ENCODE results near the gene EAF1. TPM values are rescaled to one million over a fixed set of nuclear protein-coding genes. Genes with fewer than 3 reads are reported as not detected.

Gene EAF1
- total RNA-seq, 2 donors from 2014 or later = 22.7 to 34.3 TPM

DNA sequence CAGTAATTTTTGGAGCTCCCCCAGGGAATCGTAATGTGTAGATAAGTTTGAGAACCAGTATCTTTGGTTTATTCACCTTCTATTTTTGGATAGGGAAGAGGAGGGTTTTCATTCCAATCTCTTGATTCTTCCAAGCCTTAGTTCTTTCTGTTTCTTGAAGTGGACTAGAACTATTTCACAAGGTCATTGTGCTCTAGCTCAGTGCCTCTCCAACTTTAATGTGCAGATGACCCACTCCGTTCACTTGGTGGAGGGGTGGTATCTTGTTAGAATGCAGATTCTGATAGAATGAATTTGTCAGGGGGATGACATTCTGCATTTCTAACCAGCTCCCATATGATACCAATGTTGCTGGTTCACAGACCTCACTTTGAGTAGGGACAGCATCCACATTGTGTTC is 58.6 kb downstream of the EAF1 start:
- Histone ChIP-seq H3K27ac (no peak overlapping the region), H3K27me3 (replicated peaks; ENCODE audit: insufficient read depth) (no peaks in the 10 kb centered on the region), H3K36me3 (peaks cover 8% of the 10 kb centered on the region), H3K4me1 (ENCODE audit: control insufficient read depth in 1 of 2, low read depth in 2 of 2) (no peaks in the 10 kb centered on the region), H3K4me3 (no peak overlapping the region), H3K9me3 (no peaks in the 10 kb centered on the region)
- TF ChIP-seq, protein P1, sequence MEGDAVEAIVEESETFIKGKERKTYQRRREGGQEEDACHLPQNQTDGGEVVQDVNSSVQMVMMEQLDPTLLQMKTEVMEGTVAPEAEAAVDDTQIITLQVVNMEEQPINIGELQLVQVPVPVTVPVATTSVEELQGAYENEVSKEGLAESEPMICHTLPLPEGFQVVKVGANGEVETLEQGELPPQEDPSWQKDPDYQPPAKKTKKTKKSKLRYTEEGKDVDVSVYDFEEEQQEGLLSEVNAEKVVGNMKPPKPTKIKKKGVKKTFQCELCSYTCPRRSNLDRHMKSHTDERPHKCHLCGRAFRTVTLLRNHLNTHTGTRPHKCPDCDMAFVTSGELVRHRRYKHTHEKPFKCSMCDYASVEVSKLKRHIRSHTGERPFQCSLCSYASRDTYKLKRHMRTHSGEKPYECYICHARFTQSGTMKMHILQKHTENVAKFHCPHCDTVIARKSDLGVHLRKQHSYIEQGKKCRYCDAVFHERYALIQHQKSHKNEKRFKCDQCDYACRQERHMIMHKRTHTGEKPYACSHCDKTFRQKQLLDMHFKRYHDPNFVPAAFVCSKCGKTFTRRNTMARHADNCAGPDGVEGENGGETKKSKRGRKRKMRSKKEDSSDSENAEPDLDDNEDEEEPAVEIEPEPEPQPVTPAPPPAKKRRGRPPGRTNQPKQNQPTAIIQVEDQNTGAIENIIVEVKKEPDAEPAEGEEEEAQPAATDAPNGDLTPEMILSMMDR (IDR thresholded peaks at IDR 0.05) = no peak
- DNase-seq (ENCODE audit: low spot score) = no peak
- no peak for ATAC-seq (ENCODE audit: insufficient number of reproducible peaks, low FRiP score, low read depth)

DNA sequence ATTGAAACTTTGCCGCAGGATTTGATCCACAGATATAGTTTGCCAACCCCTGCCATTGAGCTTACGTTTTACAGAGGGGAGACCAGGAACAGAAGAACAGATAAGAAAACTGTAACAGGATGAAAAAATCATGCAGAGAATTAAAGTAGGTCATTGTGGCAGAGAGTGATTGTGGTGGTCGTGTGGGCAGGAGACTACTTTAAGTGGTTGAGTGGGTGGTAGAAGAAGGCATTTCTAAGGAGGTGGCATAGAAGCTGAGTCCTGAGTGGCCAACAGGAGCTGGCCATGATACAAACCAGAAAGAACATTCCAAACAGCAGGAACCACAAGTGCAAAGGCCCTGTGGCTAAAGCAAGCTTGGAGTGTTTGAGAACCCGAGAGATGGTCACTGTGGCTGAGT is 59.6 kb downstream of the EAF1 start:
- DNase-seq (ENCODE audit: low spot score) = no peak
- H3K9me3 ChIP-seq = no peaks in the 10 kb centered on the region
- no peak overlapping the region for H3K4me3 ChIP-seq
- TF ChIP-seq, protein P1 (IDR thresholded peaks at IDR 0.05) = no peak
- peaks cover 8% of the 10 kb centered on the region for H3K36me3 ChIP-seq
- no peak for ATAC-seq (ENCODE audit: insufficient number of reproducible peaks, low FRiP score, low read depth)
- H3K27me3 ChIP-seq (replicated peaks; ENCODE audit: insufficient read depth) = no peaks in the 10 kb centered on the region
- no peaks in the 10 kb centered on the region for H3K4me1 ChIP-seq (ENCODE audit: control insufficient read depth in 1 of 2, low read depth in 2 of 2)
- H3K27ac ChIP-seq = no peak overlapping the region

DNA sequence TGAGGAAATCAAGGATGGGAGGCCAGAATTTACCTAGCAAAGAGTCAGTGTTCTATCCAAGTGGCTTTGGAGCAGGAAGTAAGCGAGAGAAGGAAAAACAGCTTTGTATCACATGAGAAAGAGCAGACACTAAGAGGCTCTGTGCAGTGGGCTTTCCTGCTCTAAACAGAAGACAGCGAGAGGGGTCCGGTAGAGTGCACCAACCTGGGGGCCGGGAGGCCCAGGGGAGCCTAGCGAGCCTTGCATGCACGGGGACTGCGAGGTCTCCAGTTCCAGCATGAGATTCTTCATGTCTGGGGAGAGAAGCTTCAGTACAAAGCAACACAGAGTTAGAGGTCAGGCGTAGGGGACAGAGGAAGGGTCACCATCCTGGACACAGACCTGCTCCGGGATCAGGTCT is 60.6 kb downstream of the EAF1 start:
- H3K36me3 ChIP-seq = peaks cover 8% of the 10 kb centered on the region
- no peak for ATAC-seq (ENCODE audit: insufficient number of reproducible peaks, low FRiP score, low read depth)

DNA sequence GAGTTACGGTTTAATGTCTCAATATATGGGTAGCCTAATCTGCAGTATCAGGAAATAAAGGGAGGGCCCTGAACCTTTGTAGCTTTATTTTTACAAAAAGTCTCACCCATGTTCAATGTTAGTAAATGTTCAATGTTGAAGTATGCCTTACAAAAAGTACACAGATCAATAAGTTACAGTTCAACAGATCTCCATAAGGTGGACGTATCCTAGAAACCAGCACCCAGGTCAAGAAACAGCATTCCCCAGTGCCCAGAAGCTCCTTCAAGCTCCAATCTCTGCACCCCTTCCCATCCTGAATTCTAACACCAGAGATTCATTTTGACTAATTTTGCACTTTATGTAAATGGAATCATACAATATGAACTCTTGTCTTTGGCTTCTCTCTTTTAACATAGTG is 62.8 kb downstream of the EAF1 start:
- ATAC-seq (ENCODE audit: insufficient number of reproducible peaks, low FRiP score, low read depth) = no peak
- H3K27ac ChIP-seq = no peak overlapping the region
- peaks cover 0 to 1% of the 10 kb centered on the region in 2 donors for H3K4me1 ChIP-seq (ENCODE audit: control insufficient read depth in 1 of 2, low read depth in 2 of 2)
- TF ChIP-seq, protein P1 (IDR thresholded peaks at IDR 0.05) = no peak
- no peak overlapping the region for H3K4me3 ChIP-seq
- H3K36me3 ChIP-seq = peaks cover 8% of the 10 kb centered on the region
- no peaks in the 10 kb centered on the region for H3K9me3 ChIP-seq
- no peak for DNase-seq (ENCODE audit: low spot score)
- H3K27me3 ChIP-seq (replicated peaks; ENCODE audit: insufficient read depth) = no peaks in the 10 kb centered on the region

More for the DNA sequence above, 60.6 kb downstream of the EAF1 start:
- no peak for DNase-seq (ENCODE audit: low spot score)
- H3K4me1 ChIP-seq (ENCODE audit: control insufficient read depth in 1 of 2, low read depth in 2 of 2) = no peaks in the 10 kb centered on the region
- H3K4me3 ChIP-seq = no peak overlapping the region
- TF ChIP-seq, protein P1 (IDR thresholded peaks at IDR 0.05) = no peak
- no peaks in the 10 kb centered on the region for H3K27me3 ChIP-seq (replicated peaks; ENCODE audit: insufficient read depth)
- no peak overlapping the region for H3K27ac ChIP-seq
- no peaks in the 10 kb centered on the region for H3K9me3 ChIP-seq

DNA sequence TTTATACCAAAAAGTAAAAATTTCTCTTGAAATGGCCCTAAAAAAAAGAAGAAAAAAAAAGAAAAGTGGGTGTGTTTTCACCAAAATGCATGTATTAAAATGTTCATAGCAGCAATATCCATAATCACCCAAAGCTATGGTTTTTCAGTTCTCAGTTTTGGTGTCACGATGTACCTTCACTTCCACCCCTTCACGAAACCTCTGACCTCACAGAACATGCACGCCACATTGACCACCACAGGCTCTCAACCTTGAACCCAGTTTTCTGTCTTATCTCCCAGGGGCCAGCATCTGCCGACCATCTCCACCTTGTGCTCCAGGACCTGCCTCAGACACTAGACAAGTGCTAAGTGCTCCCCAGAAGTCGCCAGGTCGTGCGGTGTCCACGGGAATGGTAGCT is 63.7 kb downstream of the EAF1 start:
- no peak overlapping the region for H3K27ac ChIP-seq

More for the DNA sequence above, 63.7 kb downstream of the EAF1 start:
- Histone ChIP-seq H3K4me1 (ENCODE audit: control insufficient read depth in 1 of 2, low read depth in 2 of 2) (peaks cover 0 to 11% of the 10 kb centered on the region in 2 donors), H3K9me3 (no peaks in the 10 kb centered on the region), H3K36me3 (peaks cover 8% of the 10 kb centered on the region), H3K27me3 (replicated peaks; ENCODE audit: insufficient read depth) (no peaks in the 10 kb centered on the region), H3K4me3 (no peak overlapping the region)
- DNase-seq (ENCODE audit: low spot score) (no peak), ATAC-seq (ENCODE audit: insufficient number of reproducible peaks, low FRiP score, low read depth) (no peak)
- TF ChIP-seq, protein P1 (IDR thresholded peaks at IDR 0.05) = no peak

Other genes starting within 250 kb of the EAF1 start
- gene CAPN7, start 221.4 kb upstream of the EAF1 start, total RNA-seq = 10 to 100 TPM; 40.1 to 73.8 TPM
- gene SH3BP5, start 95.0 kb upstream of the EAF1 start, total RNA-seq = 10 to 100 TPM; 47.2 to 82.4 TPM
- 10 to 100 TPM in 1 of 2 donors, 1 to 10 TPM in 1; 8.9 to 18.6 TPM for gene METTL6, start 54 bp upstream of the EAF1 start, total RNA-seq
- 1 to 10 TPM; 3.2 to 9.3 TPM for gene COLQ, start 94.1 kb downstream of the EAF1 start, total RNA-seq
- 10 to 100 TPM; 14.5 to 21.6 TPM for gene HACL1, start 174.0 kb downstream of the EAF1 start, total RNA-seq
- 10 to 100 TPM; 19.4 to 23.3 TPM for gene BTD, start 174.1 kb downstream of the EAF1 start, total RNA-seq

All from thoracic aorta (tissue), 2 donors.